Upper lobe of left lung (tissue), 6 donors: Measurements from ENCODE around the gene HES4. TPM values are rescaled to one million over a fixed set of nuclear protein-coding genes. Genes with fewer than 3 reads are reported as not detected.
A peak's percentile ranks its signal among the peaks of the same experiment; 100 is the strongest.

Experiments
- ATAC-seq, 2 donors: fragments of 200-7000 bp; cut with Tn5 transposase; one replicate each; pipeline ENCODE4 v1.9.1; 2022; ENCODE audit warnings: mild to moderate bottlenecking in 2 of 2, moderate library complexity in 2 of 2; ENCODE audit not compliant: low FRiP score in 2 of 2
- DNase-seq, 2 donors: peaks; one replicate each; pipeline ENCODE4 v3.0.0-alpha.2; 2019 to 2020
- H3K27ac ChIP-seq, 4 donors: fragments of 200-600 bp; sonication (generic); one replicate each; pipeline ENCODE4 v1.5.1; 2016 to 2019
- H3K27me3 ChIP-seq, 4 donors: fragments of 200-600 bp; sonication (generic); one replicate each; pipeline ENCODE4 v1.5.1; 2017 to 2019
- H3K36me3 ChIP-seq, 4 donors: fragments of 200-600 bp; sonication (generic); one replicate each; pipeline ENCODE4 v1.5.1; 2016 to 2019
- H3K4me1 ChIP-seq, 4 donors: fragments of 200-600 bp; sonication (generic); one replicate each; pipeline ENCODE4 v1.5.1; 2018 to 2019
- H3K4me3 ChIP-seq, 4 donors: fragments of 200-600 bp; sonication (generic); one replicate each; pipeline ENCODE4 v1.5.1; 2017 to 2019; ENCODE audit warnings: mild to moderate bottlenecking in 2 of 4, moderate library complexity in 1 of 4
- H3K9me3 ChIP-seq, 4 donors: fragments of 200-600 bp; sonication (generic); one replicate each; pipeline ENCODE4 v1.5.1; 2018 to 2019
- EP300 ChIP-seq, 4 donors: sonication (generic); formaldehyde crosslinking; IDR thresholded peaks; one replicate each; pipeline ENCODE4 v1.5.1; 2017; ENCODE audit warnings: antibody characterized with exemption in 4 of 4, control low read depth in 2 of 4
- POLR2A ChIP-seq, 4 donors: fragments of 450-650 bp; IDR thresholded peaks; one replicate each; pipeline ENCODE4 v1.5.1; 2016 to 2017; ENCODE audit warnings: antibody characterized with exemption in 4 of 4, mild to moderate bottlenecking in 2 of 4
- POLR2AphosphoS5 ChIP-seq, 2 donors: sonication (generic); formaldehyde crosslinking; IDR thresholded peaks; one replicate each; pipeline ENCODE4 v1.5.1; 2017; ENCODE audit warnings: antibody characterized with exemption in 2 of 2
- WGBS, 2 donors: methylation state at CpG; one replicate each; pipeline ENCODE4 v1.1.5; 2017 to 2018; 5-methylcytosine and 5-hydroxymethylcytosine counted together
- total RNA-seq, 6 donors: library from RNA; depleted of rRNA in 4 of 6; stranded (reverse); fragments of >200 nt in 4 of 6; gene quantifications; one replicate each; pipeline versions ENCODE4 v1.1.0 to v1.2.1, GENCODE V29; 2016 to 2021
- TF ChIP-seq, protein P1 (sequence below), 6 experiments: fragments of 450-650 bp in 4 of 6; fragments of 200-600 bp in 2 of 6; sonication (generic) in 2 of 6; IDR thresholded peaks; one replicate each; pipeline ENCODE4 v1.5.1; 2016 to 2019; ENCODE audit warnings: antibody characterized with exemption in 6 of 6
- donor health status: DM: no; HTN: no; CAD: no; lungs with moderate emphysema.
- donor health status: DM: no; HTN: yes; CAD: no; lungs with severe emphysema.

Gene HES4
- total RNA-seq, 6 donors from 2014 or later, result 26.5 to 55.0 (median 35.0) TPM

DNA sequence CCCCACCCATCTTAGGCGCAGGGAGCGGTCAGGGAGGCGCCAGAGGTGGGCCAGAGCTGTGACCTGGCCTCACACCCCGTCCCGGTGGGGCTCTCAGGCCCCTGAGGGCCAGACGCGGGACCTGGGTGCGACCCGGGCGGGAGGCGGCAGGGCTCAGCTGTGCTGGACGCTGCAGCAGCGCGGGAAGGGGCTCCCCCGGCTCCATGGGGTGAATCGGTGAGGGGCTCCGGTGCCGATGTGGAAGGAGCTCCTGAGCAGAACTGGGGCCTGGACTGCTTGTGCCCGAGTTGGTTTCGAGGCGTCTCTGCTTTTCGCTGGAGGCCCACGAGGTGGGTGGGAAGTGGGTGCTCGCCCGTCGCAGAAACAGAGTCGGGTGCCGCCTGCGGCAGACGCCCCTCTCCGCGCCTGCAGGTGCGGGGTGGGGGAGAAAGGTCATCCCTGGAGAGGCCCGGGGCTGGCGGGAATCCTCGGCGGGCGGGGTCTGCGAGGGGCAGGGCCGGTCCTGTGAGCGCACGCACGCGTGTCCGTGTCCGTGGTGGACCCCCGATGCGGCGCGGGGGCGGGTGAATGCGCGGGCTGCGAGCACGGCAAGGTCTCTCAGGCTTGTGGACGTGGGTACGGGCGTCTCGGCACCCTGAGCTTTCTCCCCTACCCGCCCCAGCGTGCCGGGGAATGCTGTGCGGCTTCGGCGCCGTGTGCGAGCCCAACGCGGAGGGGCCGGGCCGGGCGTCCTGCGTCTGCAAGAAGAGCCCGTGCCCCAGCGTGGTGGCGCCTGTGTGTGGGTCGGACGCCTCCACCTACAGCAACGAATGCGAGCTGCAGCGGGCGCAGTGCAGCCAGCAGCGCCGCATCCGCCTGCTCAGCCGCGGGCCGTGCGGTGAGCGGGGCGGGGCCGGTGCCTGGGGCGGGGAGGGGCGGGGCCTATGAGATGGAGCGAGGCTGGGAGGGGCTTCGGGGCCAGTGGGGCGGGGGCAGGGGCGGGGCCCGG, 40.4 kb upstream of the HES4 start:
- whole genome bisulfite sequencing, 2 donors, result 16% methylated on average over 23 to 47 of the region's 99 CpGs
- peaks cover 0 to 25% (median 9%) of the 10 kb centered on the region in 4 donors for H3K36me3 ChIP-seq
- no peak for TF ChIP-seq POLR2A (IDR thresholded peaks at IDR 0.05)
- TF ChIP-seq POLR2AphosphoS5 (IDR thresholded peaks at IDR 0.05), result no peak
- TF ChIP-seq EP300 (IDR thresholded peaks at IDR 0.05), result no peak
- TF ChIP-seq, protein P1, sequence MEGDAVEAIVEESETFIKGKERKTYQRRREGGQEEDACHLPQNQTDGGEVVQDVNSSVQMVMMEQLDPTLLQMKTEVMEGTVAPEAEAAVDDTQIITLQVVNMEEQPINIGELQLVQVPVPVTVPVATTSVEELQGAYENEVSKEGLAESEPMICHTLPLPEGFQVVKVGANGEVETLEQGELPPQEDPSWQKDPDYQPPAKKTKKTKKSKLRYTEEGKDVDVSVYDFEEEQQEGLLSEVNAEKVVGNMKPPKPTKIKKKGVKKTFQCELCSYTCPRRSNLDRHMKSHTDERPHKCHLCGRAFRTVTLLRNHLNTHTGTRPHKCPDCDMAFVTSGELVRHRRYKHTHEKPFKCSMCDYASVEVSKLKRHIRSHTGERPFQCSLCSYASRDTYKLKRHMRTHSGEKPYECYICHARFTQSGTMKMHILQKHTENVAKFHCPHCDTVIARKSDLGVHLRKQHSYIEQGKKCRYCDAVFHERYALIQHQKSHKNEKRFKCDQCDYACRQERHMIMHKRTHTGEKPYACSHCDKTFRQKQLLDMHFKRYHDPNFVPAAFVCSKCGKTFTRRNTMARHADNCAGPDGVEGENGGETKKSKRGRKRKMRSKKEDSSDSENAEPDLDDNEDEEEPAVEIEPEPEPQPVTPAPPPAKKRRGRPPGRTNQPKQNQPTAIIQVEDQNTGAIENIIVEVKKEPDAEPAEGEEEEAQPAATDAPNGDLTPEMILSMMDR (IDR thresholded peaks at IDR 0.05), result peak in 5 of 6 experiments; percentile 14 to 62 (median 44)
- peaks cover 14 to 24% (median 18%) of the 10 kb centered on the region in 4 donors for H3K4me1 ChIP-seq
- H3K9me3 ChIP-seq, result no peaks in the 10 kb centered on the region
- DNase-seq, result peak; percentile 86 to 93
- peaks cover 0 to 8% (median 0%) of the 10 kb centered on the region in 4 donors for H3K27me3 ChIP-seq
- peak; percentile 67 to 80 for ATAC-seq
- H3K4me3 ChIP-seq, result peak overlapping the region; percentile 20 to 56 (median 46)
- peak overlapping the region in 1 of 4 donors; percentile 36 for H3K27ac ChIP-seq

DNA sequence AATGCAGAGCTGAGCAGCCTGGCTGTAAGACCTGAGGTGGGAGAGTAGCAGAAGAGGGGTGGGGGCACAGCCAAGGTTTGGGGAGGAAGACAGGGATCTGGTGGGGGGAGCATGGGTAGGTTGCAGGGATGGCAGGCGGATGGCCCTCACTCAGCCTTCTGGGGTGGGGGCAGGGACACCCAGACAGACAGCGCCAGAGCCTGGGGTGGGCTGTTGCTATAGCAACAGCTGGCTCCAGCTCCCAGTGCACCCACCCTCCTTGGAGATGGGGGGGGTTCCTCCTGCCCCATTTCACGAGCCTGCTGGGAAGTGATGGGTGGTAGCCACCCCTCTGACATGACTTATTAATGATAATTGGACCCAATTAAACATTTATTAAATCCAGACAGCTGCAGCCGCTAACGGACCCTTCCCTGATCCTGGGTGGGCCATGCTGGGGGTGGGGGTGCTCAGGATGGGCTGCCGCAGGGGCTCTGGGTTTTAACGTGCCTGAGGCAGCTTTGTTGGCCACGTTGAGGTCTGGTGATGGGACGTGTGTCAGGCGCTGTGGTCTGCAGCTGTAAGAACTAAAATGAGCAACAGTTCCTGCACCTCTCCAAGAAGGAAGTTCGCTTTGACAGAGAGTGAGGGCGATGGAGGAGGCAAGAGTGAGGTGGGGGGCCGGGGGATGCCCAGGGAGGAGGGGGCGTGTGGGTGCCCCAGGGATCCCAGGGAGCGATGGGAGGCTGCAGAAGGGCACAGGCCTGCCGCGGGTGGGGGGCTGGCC, 39.4 kb upstream of the HES4 start:
- Histone ChIP-seq H3K9me3 (no peaks in the 10 kb centered on the region), H3K4me1 (peaks cover 14 to 25% (median 19%) of the 10 kb centered on the region in 4 donors), H3K27ac (no peak overlapping the region), H3K36me3 (peaks cover 0 to 16% (median 6%) of the 10 kb centered on the region in 4 donors), H3K4me3 (no peak overlapping the region), H3K27me3 (peaks cover 0 to 12% (median under 1%) of the 10 kb centered on the region in 4 donors)
- WGBS, 2 donors, result 46 to 61% methylated on average over 17 of the region's 17 CpGs
- no peak for TF ChIP-seq POLR2A (IDR thresholded peaks at IDR 0.05)
- TF ChIP-seq, protein P1 (IDR thresholded peaks at IDR 0.05), result no peak
- TF ChIP-seq POLR2AphosphoS5 (IDR thresholded peaks at IDR 0.05), result no peak
- no peak for TF ChIP-seq EP300 (IDR thresholded peaks at IDR 0.05)
- ATAC-seq (no peak), DNase-seq (no peak)

GRCh38 chr1:1038694-1039093, 38.8 kb upstream of the HES4 start:
- Histone ChIP-seq H3K4me1 (peaks cover 18 to 31% (median 25%) of the 10 kb centered on the region in 4 donors), H3K27me3 (peaks cover 0 to 18% (median 4%) of the 10 kb centered on the region in 4 donors), H3K9me3 (no peaks in the 10 kb centered on the region), H3K27ac (no peak overlapping the region), H3K4me3 (no peak overlapping the region), H3K36me3 (peaks cover 0 to 10% (median 5%) of the 10 kb centered on the region in 4 donors)
- ATAC-seq (no peak), DNase-seq (no peak)
- WGBS, 2 donors, result 77 to 83% methylated on average over 5 to 6 of the region's 6 CpGs
- TF ChIP-seq POLR2AphosphoS5 (IDR thresholded peaks at IDR 0.05) (no peak), EP300 (IDR thresholded peaks at IDR 0.05) (no peak)
- TF ChIP-seq, protein P1 (IDR thresholded peaks at IDR 0.05), result no peak

GRCh38 chr1:1037366-1038327, 37.8 kb upstream of the HES4 start:
- Histone ChIP-seq H3K4me3 (no peak overlapping the region), H3K27me3 (peaks cover 0 to 26% (median 8%) of the 10 kb centered on the region in 4 donors), H3K4me1 (peaks cover 27 to 42% (median 34%) of the 10 kb centered on the region in 4 donors), H3K27ac (no peak overlapping the region), H3K9me3 (no peaks in the 10 kb centered on the region), H3K36me3 (peaks cover 0 to 4% (median 2%) of the 10 kb centered on the region in 4 donors)
- 82 to 88% methylated on average over 20 to 22 of the region's 30 CpGs for WGBS, 2 donors
- ATAC-seq (no peak), DNase-seq (peak in 1 of 2 donors; percentile 49)
- no peak for TF ChIP-seq POLR2AphosphoS5 (IDR thresholded peaks at IDR 0.05)
- TF ChIP-seq POLR2A (IDR thresholded peaks at IDR 0.05), result no peak
- TF ChIP-seq EP300 (IDR thresholded peaks at IDR 0.05), result no peak
- TF ChIP-seq, protein P1 (IDR thresholded peaks at IDR 0.05), result no peak
